IPS DF 4.7 (cell line): ENCODE measurements around the gene ARHGAP15.

Experiments used
- DNase-seq: peaks from one replicate; pipeline ENCODE4 v3.0.0-alpha.2; 2013; ENCODE audit warnings: low spot score; ENCODE audit errors: extremely low read depth

The ARHGAP15 gene

DNA sequence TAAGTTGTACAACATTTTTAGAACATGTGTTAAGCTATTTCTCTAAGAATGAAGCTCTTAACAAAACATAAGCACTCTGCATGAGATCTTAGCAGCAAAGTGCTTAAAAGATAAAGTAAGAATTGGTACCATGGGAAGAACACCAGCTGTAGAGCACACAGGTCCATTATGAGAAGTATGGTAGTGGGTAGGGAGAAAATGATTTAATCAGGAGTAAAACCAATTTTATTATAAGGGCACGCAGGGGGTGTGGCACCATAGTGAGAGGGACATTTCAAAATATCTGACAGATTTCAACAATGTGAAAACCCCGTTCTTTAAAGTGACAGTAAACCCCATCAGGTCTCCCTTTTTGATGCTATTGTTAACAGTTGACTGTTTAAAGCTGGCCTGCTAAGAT, 492.9 kb downstream of the ARHGAP15 start:
- DNase-seq: no peak

DNA sequence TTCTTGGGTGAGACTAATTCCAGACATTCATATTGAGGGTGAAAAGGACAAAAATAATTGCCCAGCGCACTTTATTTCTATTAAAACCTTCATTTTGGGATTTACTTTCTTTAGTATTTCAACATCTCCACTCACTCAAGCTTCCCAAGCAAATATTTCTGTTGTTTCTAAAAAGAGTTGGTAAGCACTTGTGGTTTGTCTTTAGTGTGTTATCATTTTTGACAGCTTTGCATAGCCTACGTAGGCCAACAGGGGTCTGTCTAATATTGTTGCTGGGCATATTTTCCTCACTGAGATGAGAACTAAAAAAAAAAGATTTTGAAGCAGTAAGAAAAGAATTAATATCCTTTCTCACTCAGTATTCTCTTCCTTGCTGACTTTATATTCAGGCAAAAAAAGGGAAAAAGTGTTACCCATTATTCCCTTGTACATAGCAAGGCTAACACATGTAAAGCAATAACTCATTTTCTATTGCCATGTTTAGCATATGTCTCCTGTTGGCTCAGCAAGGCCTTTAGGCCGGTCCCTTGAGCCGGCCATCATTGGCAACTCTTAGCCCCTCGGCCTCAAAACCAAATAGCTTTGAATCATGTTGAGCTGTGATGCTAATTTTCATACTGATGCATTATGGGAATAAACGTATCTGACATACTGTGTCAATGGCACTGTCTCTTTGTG, 494.2 kb downstream of the ARHGAP15 start:
- DNase-seq: no peak

GRCh38 chr2:143623909-143624260, 494.7 kb downstream of the ARHGAP15 start:
- DNase-seq: no peak

- no peak for DNase-seq
These were observed 500.1 kb downstream of the ARHGAP15 start for GRCh38 chr2:143629340-143629739.

DNA sequence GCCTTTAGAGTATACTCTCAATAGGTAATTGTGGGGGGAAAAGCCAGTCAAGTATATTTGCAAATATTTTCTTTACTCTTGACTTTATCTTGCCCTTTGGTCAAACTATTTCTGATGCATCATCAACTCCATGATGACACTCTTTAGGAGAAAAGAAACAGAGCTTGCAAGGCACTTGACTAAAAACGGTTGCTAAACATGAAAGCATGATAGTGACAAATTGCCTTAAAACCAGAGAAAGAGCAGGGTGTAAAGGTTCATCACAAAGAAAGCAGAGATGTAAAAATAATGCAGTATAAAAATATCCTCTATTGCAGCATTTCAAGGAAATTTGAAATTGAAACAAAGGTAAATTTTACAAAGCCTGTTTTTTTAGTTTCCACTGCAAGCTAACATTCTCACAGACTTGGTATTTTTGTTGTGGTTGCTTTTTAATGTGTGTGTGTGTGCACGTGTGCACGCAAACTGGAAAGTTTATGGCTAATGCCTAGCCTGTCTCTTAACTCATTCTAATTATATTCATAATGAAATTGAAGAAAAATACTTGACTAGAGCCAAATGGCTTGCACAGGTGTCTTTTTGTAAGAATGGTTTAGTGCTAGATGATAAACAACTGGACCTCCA, 503.6 kb downstream of the ARHGAP15 start:
- DNase-seq: no peak

DNA sequence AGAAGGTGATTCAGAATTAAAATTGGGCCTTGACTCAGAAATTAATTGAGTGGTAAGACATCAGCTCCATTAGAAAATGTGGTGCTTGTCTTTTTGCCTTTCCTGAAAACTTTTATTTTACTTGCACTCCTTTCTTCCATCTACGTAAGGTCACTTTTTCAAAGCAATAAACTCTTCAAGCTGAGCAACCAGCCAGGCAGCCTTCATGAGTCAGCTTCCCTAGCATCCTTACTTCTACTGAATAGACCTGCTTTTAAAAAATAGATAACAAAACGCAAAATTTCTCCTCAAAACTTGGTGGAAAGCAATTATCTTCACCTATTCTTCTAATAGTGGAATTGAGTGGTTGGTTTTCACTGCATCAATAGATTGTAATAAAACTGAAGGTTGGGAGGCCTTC, 504.2 kb downstream of the ARHGAP15 start:
- no peak for DNase-seq

- DNase-seq: no peak
These were observed 506.1 kb downstream of the ARHGAP15 start for GRCh38 chr2:143635302-143635701.

GRCh38 chr2:143635936-143636335, 506.7 kb downstream of the ARHGAP15 start:
- no peak for DNase-seq

- no peak for DNase-seq
These were observed 511.6 kb downstream of the ARHGAP15 start for GRCh38 chr2:143640826-143641225.

GRCh38 chr2:143645921-143646645, 516.9 kb downstream of the ARHGAP15 start:
- DNase-seq: no peak

- no peak for DNase-seq
These were observed 520.1 kb downstream of the ARHGAP15 start for GRCh38 chr2:143649226-143649740.

GRCh38 chr2:143652692-143653091, 523.5 kb downstream of the ARHGAP15 start:
- DNase-seq: no peak

- no peak for DNase-seq
These were observed 539.0 kb downstream of the ARHGAP15 start for GRCh38 chr2:143668234-143668633.

DNA sequence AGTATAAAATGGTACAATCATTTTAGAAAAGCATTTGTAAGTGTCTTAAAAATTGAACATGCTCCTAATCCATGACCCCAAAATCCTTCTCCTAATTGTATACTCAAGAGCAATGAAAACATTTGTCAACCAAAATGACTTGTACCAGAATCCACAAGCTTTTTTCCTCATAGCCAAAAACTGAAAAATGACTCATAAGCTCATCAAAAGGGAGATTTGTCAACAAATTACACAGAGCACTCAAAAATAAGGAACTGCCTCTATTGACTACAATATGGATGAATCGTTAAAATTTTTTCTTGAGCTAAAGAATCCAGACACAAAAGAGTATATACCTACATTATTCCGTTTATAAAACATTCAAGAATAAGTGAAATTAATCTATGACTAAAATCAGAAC, 544.8 kb downstream of the ARHGAP15 start:
- DNase-seq: no peak

GRCh38 chr2:143675021-143675420, 545.8 kb downstream of the ARHGAP15 start:
- no peak for DNase-seq

DNA sequence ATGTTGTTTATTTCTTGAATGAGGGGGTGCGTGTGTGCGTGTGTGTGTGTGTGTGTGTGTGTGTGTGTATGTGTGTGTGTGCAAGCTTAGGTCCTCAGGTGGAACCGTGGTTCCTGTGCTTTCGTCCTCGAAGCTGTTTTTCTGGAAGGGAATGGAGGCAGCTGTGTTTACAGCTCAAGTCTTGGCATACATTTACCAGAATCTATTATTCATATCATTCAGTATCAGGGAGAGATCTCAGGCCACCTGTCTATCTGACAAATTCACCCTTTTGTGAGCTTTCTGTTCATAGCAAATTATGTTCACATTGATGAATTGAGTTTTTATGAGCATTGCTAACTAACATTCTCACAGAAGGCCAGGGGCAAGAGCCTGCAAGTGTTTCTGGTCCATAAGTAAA, 550.4 kb downstream of the ARHGAP15 start:
- DNase-seq: no peak

DNA sequence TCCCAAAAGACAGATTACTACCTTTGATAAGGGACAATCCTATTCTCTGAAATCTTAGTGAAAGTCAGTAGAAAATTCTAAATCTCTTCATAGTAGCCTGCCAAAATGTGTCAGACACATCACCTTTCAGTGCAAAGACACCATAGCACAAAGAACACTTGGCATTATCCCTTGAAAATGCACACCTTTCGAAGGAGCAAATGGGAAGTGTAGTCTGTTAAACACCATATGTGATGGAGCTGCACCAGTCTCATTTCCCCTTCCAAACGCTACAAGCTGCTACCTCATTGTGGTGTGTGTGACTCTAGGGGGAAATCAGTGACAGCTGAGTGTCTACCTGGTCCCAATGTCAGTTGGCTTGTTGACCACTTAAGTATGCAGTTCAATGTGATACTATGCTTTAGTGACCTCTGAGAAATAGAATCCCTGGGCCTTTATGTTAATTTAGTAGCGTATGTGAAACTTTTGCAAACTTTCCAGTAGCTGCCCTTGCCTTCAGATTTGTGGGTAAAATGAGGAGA, 551.7 kb downstream of the ARHGAP15 start:
- no peak for DNase-seq

DNA sequence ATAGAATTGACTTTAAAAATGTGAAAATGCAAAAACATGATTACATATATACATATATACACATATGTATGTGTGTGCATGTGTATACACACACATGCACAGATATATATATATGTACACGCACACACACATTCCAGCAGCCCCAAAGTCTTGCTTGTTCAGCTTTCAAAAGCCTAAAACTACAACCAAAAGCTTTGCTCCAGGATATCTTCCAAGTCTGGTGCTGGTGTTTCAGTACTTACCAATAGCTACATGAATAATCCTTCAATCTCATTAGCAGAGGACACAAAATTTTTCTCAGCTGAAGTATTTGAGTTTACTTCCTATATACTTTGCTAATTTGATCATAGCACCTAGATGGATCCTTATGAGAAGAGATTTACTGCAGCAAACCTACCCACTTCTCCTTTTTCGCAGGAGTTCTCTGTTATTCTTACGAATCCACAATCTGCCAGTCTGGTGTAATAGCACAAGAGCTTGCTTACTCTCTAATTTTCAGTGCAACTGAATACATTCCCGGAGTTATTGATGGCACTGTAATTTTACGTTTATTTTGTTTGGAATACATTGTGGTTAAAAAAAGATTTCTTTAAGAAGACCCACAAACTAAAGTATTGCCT, 553.3 kb downstream of the ARHGAP15 start:
- no peak for DNase-seq

GRCh38 chr2:143683977-143684376, 554.8 kb downstream of the ARHGAP15 start:
- DNase-seq: no peak

DNA sequence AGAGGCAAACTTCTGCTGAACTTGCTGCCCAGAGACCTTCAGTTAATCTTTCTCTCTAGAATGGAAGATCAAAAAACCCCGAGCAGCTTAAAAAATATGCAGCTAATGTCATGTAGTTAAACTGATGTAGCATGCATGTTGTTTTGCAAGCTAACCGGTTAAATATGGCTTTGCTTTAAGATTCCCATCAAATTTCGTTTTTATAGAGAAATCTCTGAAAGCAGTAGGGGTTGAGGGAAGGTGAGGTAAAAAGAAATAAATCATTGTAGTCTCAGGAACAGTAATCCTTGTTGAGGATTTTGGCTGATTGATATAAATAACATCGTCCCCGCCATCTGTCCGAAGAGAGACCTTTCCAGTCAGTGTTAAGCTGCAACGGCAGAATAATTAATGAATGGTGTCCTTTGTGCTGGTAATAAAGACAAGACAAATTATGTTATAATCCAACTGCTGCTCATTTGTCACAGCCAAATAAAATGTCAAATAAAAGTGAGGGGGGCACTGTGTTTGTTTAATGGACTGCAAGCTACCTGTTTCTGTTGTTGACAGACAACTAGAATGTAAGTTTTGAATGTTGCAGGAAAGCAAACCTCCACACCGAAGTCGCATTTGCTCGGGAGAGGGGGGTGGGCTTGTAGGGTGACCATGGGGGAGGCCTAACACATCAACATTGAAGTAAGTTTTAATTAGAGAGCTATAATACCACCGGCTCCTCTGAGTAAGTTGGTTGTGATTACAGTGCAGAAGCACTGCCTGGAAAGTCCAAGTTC, 555.5 kb downstream of the ARHGAP15 start:
- DNase-seq: no peak
